ENCODE results near the gene CACNA1S. TPM values are rescaled to one million over a fixed set of nuclear protein-coding genes. Genes with fewer than 3 reads are reported as not detected.

Gene CACNA1S
- total RNA-seq, 1 experiment from 2014 or later, result not detected

- H3K79me2 ChIP-seq (ENCODE audit: insufficient read depth, low read length), result no peaks in the 10 kb centered on the region
- H3K27ac ChIP-seq (ENCODE audit: insufficient read length, low read depth, low read length), result no peak overlapping the region
- no peak overlapping the region for H4K8ac ChIP-seq (replicated peaks; ENCODE audit: insufficient read length, low read depth, low read length)
- H4K91ac ChIP-seq (ENCODE audit: insufficient read length, low read depth, low read length), result no peak overlapping the region
- H3K27me3 ChIP-seq (ENCODE audit: insufficient read depth, low read length), result no peaks in the 10 kb centered on the region
- H4K20me1 ChIP-seq (ENCODE audit: control insufficient read depth, insufficient read depth, insufficient read length), result no peaks in the 10 kb centered on the region
- no peak overlapping the region for H3K4me2 ChIP-seq (ENCODE audit: insufficient read depth, insufficient read length, low read length)
- H3K36me3 Mint-ChIP-seq (ENCODE audit: insufficient read depth in 1 of 3, low read depth in 3 of 3), result no peaks in the 10 kb centered on the region
- H3K27ac Mint-ChIP-seq, result no peak overlapping the region
- H2AK5ac ChIP-seq (ENCODE audit: insufficient read length, low read length), result no peak overlapping the region
- no peak overlapping the region for H3K23ac ChIP-seq (ENCODE audit: insufficient read length, low read depth, low read length)
- H3K9ac ChIP-seq (ENCODE audit: extremely low read depth, insufficient read length, low read length), result no peak overlapping the region
- H2BK5ac ChIP-seq (ENCODE audit: insufficient read length, low read length), result no peak overlapping the region
- H3K23me2 ChIP-seq (ENCODE audit: insufficient read length, low read depth, low read length, poor library complexity, severe bottlenecking), result no peaks in the 10 kb centered on the region
- no peak overlapping the region for H4K5ac ChIP-seq (ENCODE audit: insufficient read length, low read depth, low read length)
- no peaks in the 10 kb centered on the region; a peak in 1 of 5 replicates for H3K9me3 Mint-ChIP-seq
- no peak for DNase-seq
- no peaks in the 10 kb centered on the region for H3K79me1 ChIP-seq (ENCODE audit: insufficient read depth, low read depth, low read length, poor library complexity, severe bottlenecking)
- no peak for TF ChIP-seq CTCF (conservative IDR thresholded peaks at IDR 0.05)
- no peak overlapping the region for H3T11ph ChIP-seq (ENCODE audit: low read length)
- no peak overlapping the region for H2BK120ac ChIP-seq (ENCODE audit: low read depth, low read length, poor library complexity, severe bottlenecking)
- no peak overlapping the region for H3K18ac ChIP-seq (ENCODE audit: insufficient read length, low read depth, low read length)
- H3K27me3 Mint-ChIP-seq (ENCODE audit: low read depth), result peaks cover 26% of the 10 kb centered on the region
- no peak overlapping the region for H3K4me3 Mint-ChIP-seq
- H3K14ac ChIP-seq (ENCODE audit: insufficient read depth, low read length), result no peak overlapping the region
- H2BK20ac ChIP-seq (ENCODE audit: low read depth, low read length, poor library complexity, severe bottlenecking), result no peak overlapping the region
- no peak overlapping the region for H3K4ac ChIP-seq (ENCODE audit: low read depth, low read length)
- no peak overlapping the region for H3K56ac ChIP-seq (ENCODE audit: insufficient read length, low read depth, low read length)
- H3K9me3 ChIP-seq (ENCODE audit: control insufficient read depth, low read depth, low read length), result no peaks in the 10 kb centered on the region
- WGBS (ENCODE audit: extremely low coverage, insufficient read length, low lambda C conversion rate), result no CpG with 5 or more reads among the region's 3 CpGs
- no peak overlapping the region for H2AFZ ChIP-seq (ENCODE audit: low read length)
- no peak overlapping the region for H2BK15ac ChIP-seq (ENCODE audit: low read depth, low read length)
- H3K4me1 Mint-ChIP-seq, result 0 out of 4 replicates have a peak, but pooled peaks cover 0 to 2% of the 10 kb centered on the region in 2 experiments
- no peaks in the 10 kb centered on the region for H3K4me1 ChIP-seq (ENCODE audit: insufficient read depth, low read length)
- no peak overlapping the region for H2BK12ac ChIP-seq (ENCODE audit: insufficient read length, low read depth, low read length)
Observed at GRCh38 chr1:201083741-201084140, 28.5 kb downstream of the CACNA1S start.

Data from H9 (cell line).